Measurements from ENCODE around the gene TMEM44. TPM values are rescaled to one million over a fixed set of nuclear protein-coding genes. Genes with fewer than 3 reads are reported as not detected.

TMEM44 gene, protein sequence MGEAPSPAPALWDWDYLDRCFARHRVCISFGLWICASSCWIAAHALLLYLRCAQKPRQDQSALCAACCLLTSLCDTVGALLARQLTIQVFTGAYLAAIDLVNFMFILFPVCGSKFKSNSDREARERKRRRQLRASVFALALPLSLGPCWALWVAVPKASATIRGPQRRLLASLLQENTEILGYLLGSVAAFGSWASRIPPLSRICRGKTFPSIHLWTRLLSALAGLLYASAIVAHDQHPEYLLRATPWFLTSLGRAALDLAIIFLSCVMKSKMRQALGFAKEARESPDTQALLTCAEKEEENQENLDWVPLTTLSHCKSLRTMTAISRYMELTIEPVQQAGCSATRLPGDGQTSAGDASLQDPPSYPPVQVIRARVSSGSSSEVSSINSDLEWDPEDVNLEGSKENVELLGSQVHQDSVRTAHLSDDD
- 14.1 TPM for total RNA-seq

DNA sequence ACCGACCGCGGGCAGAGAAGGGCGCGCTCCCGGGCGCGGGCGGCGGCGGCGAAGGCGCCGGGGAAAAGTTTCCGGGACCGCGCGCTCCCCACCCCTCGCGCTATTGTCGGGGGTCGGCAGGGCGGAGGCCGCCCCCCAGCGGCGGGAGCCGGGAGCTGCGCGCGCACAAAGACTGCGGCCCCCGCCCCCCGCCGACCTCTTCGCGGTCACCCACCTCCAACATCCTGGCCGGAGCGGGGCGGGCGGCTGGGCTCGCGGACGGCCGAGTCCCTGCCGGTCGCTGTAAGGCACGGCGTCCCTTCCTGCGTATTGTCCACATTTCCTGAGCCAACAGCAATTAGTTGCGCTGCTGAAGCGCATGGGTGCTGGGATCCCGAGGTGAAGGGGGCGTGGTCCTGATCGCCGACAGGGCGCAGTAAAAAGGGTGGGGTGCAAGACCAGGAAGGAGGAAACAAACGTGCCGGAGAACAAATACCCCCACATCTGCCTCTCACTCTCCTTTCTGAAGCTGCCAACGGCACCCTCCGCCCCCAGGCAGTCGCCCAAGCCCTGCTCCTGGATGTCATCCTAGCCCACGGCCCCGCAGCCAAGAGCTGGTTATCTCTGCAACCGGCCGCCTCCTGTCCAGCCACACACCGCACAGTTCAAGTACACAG, at the start of gene TMEM44:
Gene TMEM44, minus strand, starts transcription at position 71 of the 656 bp plus-strand sequence. CDS start 204 bp downstream, outside the sequence.
- Histone ChIP-seq H3K9me3 (ENCODE audit: control insufficient read depth in 3 of 3, low read length in 3 of 3) (no peaks in the 10 kb centered on the region), H3K4me1 (ENCODE audit: control insufficient read depth in 3 of 3, insufficient read depth in 3 of 3, low read length in 3 of 3) (peaks cover 3 to 11% (median 6%) of the 10 kb centered on the region in 3 donors), H3K4me3 (ENCODE audit: low read length in 3 of 3) (peak within 1 kb of the TSS; percentile 81 to 83 (median 81)), H3K9ac (ENCODE audit: low read depth in 1 of 3, low read length in 3 of 3) (peak within 1 kb of the TSS; percentile 59 to 70 (median 70)), H3K27me3 (ENCODE audit: control insufficient read depth in 3 of 3, insufficient read depth in 3 of 3, low read length in 3 of 3) (no peaks in the 10 kb centered on the region), H3K36me3 (ENCODE audit: control insufficient read depth in 3 of 3, insufficient read depth in 3 of 3, low read length in 3 of 3) (peaks cover 0 to 4% (median 1%) of the 10 kb centered on the region in 3 donors), H3K27ac (ENCODE audit: low read depth, low read length) (peak within 1 kb of the TSS; percentile 44)

DNA sequence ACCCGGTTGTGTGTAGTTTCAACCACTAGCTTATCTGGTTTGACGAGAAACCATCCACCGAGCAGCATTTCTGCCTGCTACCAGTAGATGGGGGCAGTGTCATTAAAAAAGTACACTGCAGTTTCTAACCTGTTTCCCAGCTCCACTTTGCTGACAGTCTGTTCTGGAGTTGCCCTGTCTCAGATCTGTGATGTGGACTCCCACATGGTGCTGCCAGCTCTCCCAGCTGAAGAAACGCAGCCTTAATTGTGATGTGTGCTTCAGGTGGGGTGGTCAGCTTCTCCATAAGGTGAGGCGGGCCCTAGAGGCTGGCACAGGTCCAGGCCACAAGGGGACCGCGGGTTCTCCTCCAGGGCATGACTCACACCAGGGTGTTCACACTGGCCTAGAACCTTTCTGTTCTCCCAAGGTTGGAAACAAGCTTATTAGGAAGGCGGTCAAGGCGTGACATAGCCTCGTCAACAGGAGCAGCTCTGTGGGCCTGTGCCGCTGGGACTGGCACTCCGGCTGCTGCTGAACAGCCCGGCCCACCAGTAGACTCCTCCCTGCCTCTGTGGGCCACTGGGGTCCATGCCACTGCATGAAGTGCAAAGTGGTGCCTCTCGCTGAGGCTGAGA, 49.6 kb upstream of the TMEM44 start:
- H3K36me3 ChIP-seq (ENCODE audit: control insufficient read depth in 3 of 3, insufficient read depth in 3 of 3, low read length in 3 of 3) = peaks cover 0 to 6% (median 0%) of the 10 kb centered on the region in 3 donors
- no peaks in the 10 kb centered on the region for H3K9me3 ChIP-seq (ENCODE audit: control insufficient read depth in 3 of 3, low read length in 3 of 3)
- H3K9ac ChIP-seq (ENCODE audit: low read depth in 1 of 3, low read length in 3 of 3) = peak overlapping the region in 2 of 3 donors; percentile 3 to 51
- peak overlapping the region in 1 of 3 donors; percentile 32 for H3K4me3 ChIP-seq (ENCODE audit: low read length in 3 of 3)
- no peaks in the 10 kb centered on the region for H3K27me3 ChIP-seq (ENCODE audit: control insufficient read depth in 3 of 3, insufficient read depth in 3 of 3, low read length in 3 of 3)
- H3K4me1 ChIP-seq (ENCODE audit: control insufficient read depth in 3 of 3, insufficient read depth in 3 of 3, low read length in 3 of 3) = peaks cover 30 to 35% (median 31%) of the 10 kb centered on the region in 3 donors
- no peak overlapping the region for H3K27ac ChIP-seq (ENCODE audit: low read depth, low read length)

DNA sequence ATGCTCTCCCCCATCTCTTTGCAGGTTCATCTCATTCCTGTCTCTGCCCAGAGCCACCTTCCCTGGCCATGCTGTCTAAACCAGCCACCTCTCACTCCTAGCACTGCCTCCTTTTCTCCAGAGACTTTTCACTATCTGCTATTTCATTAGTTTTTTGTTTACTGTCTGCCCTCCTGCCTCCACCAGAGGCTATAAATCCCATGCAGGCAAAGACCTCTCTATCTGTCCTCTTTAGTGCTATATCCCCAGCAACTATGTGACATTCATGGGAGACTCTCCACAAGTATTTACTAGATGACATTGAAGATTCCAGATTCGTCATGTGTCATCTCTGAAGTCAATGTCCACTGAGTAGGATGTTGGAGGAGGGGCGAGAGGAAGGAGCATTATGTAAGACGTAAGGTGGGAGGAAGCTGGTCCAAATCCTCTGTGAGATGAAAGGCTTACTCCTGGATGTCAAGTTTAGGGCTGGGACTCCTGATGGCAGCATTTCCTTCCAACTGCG, 49.0 kb upstream of the TMEM44 start:
- peak overlapping the region in 1 of 3 donors; percentile 3 for H3K9ac ChIP-seq (ENCODE audit: low read depth in 1 of 3, low read length in 3 of 3)
- peaks cover 0 to 4% (median 0%) of the 10 kb centered on the region in 3 donors for H3K36me3 ChIP-seq (ENCODE audit: control insufficient read depth in 3 of 3, insufficient read depth in 3 of 3, low read length in 3 of 3)
- H3K27ac ChIP-seq (ENCODE audit: low read depth, low read length) = no peak overlapping the region
- H3K27me3 ChIP-seq (ENCODE audit: control insufficient read depth in 3 of 3, insufficient read depth in 3 of 3, low read length in 3 of 3) = no peaks in the 10 kb centered on the region
- H3K9me3 ChIP-seq (ENCODE audit: control insufficient read depth in 3 of 3, low read length in 3 of 3) = no peaks in the 10 kb centered on the region
- H3K4me3 ChIP-seq (ENCODE audit: low read length in 3 of 3) = peak overlapping the region in 1 of 3 donors; percentile 44
- peaks cover 25 to 29% (median 26%) of the 10 kb centered on the region in 3 donors for H3K4me1 ChIP-seq (ENCODE audit: control insufficient read depth in 3 of 3, insufficient read depth in 3 of 3, low read length in 3 of 3)

DNA sequence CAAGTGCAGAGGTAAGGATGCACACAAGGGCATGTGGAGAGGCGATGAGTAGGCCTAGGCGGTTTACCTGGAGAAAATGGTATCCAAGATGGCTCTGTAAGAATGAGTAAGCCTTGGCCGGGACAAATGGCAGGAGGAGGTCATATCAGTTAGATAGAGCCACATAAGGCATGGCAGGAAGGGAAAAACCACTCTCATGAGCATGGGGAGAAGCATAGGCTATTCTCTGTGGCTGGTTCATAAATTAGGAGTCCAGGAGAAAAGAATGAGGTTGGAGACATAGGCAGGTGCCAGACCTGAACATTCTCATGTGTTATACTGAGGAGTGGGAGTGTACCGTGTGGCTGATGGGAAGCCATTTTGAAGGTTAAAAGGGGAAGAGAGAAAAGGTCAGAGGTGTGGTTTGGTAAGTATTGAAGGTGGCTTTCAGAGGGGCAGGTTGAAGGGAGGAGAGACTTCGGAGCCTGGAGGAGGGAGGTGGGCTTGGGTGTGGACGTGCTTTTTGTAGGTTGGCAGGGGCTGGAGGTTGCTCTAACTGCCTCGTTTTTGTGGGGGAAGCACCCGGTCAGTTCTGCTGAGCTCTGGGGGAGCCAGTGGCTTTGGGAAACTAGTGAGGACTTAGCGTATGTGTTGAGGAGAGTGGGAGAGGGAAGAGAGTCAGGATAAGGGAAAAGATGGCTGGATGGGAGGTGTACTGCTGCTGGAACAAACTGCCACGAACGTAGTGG, 47.8 kb upstream of the TMEM44 start:
- Histone ChIP-seq H3K4me1 (ENCODE audit: control insufficient read depth in 3 of 3, insufficient read depth in 3 of 3, low read length in 3 of 3) (peaks cover 16 to 20% (median 16%) of the 10 kb centered on the region in 3 donors), H3K27ac (ENCODE audit: low read depth, low read length) (no peak overlapping the region), H3K4me3 (ENCODE audit: low read length in 3 of 3) (no peak overlapping the region)

DNA sequence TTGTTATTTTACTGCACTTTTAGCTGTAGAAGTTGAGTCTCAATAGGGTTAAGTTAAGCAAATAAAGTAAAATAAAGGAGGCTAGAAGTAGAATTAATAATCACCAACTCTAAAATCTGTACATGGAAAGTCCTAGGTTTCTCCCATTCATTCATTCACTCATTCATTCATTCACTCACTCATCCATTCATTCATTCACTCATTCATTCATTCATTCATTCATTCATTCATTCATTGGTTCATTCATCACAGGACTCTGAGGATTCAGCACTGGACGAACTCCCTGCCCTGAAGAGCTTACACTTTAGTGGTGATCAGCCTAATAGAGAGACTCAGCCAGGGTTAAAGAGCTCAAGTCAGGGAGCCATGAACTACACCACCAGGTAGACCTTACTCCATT, 43.3 kb upstream of the TMEM44 start:
- Histone ChIP-seq H3K4me1 (ENCODE audit: control insufficient read depth in 3 of 3, insufficient read depth in 3 of 3, low read length in 3 of 3) (peaks cover 5 to 11% (median 5%) of the 10 kb centered on the region in 3 donors), H3K9ac (ENCODE audit: low read depth in 1 of 3, low read length in 3 of 3) (no peak overlapping the region), H3K9me3 (ENCODE audit: control insufficient read depth in 3 of 3, low read length in 3 of 3) (no peaks in the 10 kb centered on the region), H3K36me3 (ENCODE audit: control insufficient read depth in 3 of 3, insufficient read depth in 3 of 3, low read length in 3 of 3) (no peaks in the 10 kb centered on the region), H3K27ac (ENCODE audit: low read depth, low read length) (no peak overlapping the region), H3K4me3 (ENCODE audit: low read length in 3 of 3) (no peak overlapping the region), H3K27me3 (ENCODE audit: control insufficient read depth in 3 of 3, insufficient read depth in 3 of 3, low read length in 3 of 3) (peaks cover 0 to 2% (median 0%) of the 10 kb centered on the region in 3 donors)

More for the DNA sequence above, 47.8 kb upstream of the TMEM44 start:
- H3K9me3 ChIP-seq (ENCODE audit: control insufficient read depth in 3 of 3, low read length in 3 of 3) = no peaks in the 10 kb centered on the region
- H3K27me3 ChIP-seq (ENCODE audit: control insufficient read depth in 3 of 3, insufficient read depth in 3 of 3, low read length in 3 of 3) = no peaks in the 10 kb centered on the region
- no peak overlapping the region for H3K9ac ChIP-seq (ENCODE audit: low read depth in 1 of 3, low read length in 3 of 3)
- no peaks in the 10 kb centered on the region for H3K36me3 ChIP-seq (ENCODE audit: control insufficient read depth in 3 of 3, insufficient read depth in 3 of 3, low read length in 3 of 3)

DNA sequence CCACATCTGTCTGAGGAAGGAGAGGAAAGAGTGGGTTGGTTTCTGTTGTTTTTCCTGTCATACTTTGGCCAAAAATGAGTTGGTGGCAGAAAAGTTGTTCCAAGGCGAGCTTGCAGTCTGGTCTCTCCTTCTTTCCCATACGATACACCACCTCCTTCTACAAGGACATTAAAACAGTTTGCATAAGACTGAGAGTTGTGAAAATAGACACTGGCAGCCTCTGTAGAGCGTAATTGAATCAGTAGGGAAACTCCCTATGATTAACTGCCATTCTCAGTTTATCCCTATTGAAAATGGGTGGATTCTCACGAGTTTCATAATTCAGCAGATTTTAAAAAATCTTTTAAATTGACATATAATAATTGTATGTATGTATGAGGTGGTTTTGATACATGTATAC, 42.5 kb upstream of the TMEM44 start:
- Histone ChIP-seq H3K36me3 (ENCODE audit: control insufficient read depth in 3 of 3, insufficient read depth in 3 of 3, low read length in 3 of 3) (no peaks in the 10 kb centered on the region), H3K9ac (ENCODE audit: low read depth in 1 of 3, low read length in 3 of 3) (no peak overlapping the region), H3K4me1 (ENCODE audit: control insufficient read depth in 3 of 3, insufficient read depth in 3 of 3, low read length in 3 of 3) (peaks cover 13 to 18% (median 13%) of the 10 kb centered on the region in 3 donors), H3K27me3 (ENCODE audit: control insufficient read depth in 3 of 3, insufficient read depth in 3 of 3, low read length in 3 of 3) (peaks cover 0 to 2% (median 0%) of the 10 kb centered on the region in 3 donors), H3K27ac (ENCODE audit: low read depth, low read length) (no peak overlapping the region), H3K9me3 (ENCODE audit: control insufficient read depth in 3 of 3, low read length in 3 of 3) (no peaks in the 10 kb centered on the region), H3K4me3 (ENCODE audit: low read length in 3 of 3) (no peak overlapping the region)

DNA sequence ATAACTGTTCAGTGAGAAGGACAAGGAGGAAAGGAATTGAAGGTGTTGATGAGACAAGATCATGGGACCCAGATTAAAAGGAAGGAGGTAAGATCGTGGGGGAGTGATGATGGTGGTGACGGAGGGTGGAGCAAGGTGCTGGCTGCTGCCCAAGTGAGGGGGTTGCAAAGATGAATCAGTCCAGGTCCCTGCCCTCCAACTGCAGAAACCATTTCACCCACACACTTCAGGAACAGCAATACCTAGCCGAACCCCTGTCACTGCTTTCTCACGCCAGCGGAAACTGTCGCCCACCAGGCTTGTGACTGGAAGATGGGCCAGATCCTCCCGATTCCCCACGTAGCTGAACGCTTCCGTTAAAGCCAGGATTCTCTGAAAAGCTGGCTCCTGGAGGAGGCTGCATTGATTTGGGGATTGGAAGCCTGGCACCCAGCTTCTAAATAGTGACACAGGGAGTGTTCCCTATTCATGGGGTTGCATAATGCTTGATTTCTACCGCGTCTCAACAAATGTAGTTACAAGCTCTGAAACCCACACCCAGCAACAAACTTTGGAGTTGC, 41.9 kb upstream of the TMEM44 start:
- Histone ChIP-seq H3K4me1 (ENCODE audit: control insufficient read depth in 3 of 3, insufficient read depth in 3 of 3, low read length in 3 of 3) (peaks cover 17 to 23% (median 17%) of the 10 kb centered on the region in 3 donors), H3K9ac (ENCODE audit: low read depth in 1 of 3, low read length in 3 of 3) (peak overlapping the region in 1 of 3 donors; percentile 50), H3K36me3 (ENCODE audit: control insufficient read depth in 3 of 3, insufficient read depth in 3 of 3, low read length in 3 of 3) (no peaks in the 10 kb centered on the region), H3K4me3 (ENCODE audit: low read length in 3 of 3) (no peak overlapping the region), H3K27me3 (ENCODE audit: control insufficient read depth in 3 of 3, insufficient read depth in 3 of 3, low read length in 3 of 3) (peaks cover 0 to 2% (median 0%) of the 10 kb centered on the region in 3 donors), H3K9me3 (ENCODE audit: control insufficient read depth in 3 of 3, low read length in 3 of 3) (no peaks in the 10 kb centered on the region), H3K27ac (ENCODE audit: low read depth, low read length) (no peak overlapping the region)

DNA sequence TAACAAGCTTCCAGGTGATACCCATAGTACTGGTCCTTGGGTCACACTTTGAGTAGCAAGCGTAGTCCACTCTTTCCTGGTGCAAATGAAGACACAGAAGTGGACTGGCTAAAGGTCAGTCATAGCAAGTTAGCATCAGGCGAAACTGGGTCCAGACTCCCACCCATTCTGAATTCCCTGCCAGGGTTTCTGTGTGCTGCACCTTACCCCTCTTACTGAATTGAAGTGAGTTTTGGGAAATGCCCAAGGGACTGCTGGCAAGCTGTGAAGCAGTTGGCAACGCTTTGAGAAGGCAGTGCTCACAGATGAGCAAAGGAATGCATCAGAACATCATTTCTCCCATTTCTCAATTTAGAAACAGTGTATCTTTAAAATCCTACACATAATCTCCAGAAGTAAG, 40.5 kb upstream of the TMEM44 start:
- Histone ChIP-seq H3K4me3 (ENCODE audit: low read length in 3 of 3) (no peak overlapping the region), H3K4me1 (ENCODE audit: control insufficient read depth in 3 of 3, insufficient read depth in 3 of 3, low read length in 3 of 3) (peaks cover 17 to 24% (median 17%) of the 10 kb centered on the region in 3 donors), H3K27me3 (ENCODE audit: control insufficient read depth in 3 of 3, insufficient read depth in 3 of 3, low read length in 3 of 3) (peaks cover 0 to 2% (median 0%) of the 10 kb centered on the region in 3 donors), H3K9ac (ENCODE audit: low read depth in 1 of 3, low read length in 3 of 3) (peak overlapping the region in 1 of 3 donors; percentile 10), H3K9me3 (ENCODE audit: control insufficient read depth in 3 of 3, low read length in 3 of 3) (no peaks in the 10 kb centered on the region), H3K36me3 (ENCODE audit: control insufficient read depth in 3 of 3, insufficient read depth in 3 of 3, low read length in 3 of 3) (peaks cover 5 to 10% (median 8%) of the 10 kb centered on the region in 3 donors), H3K27ac (ENCODE audit: low read depth, low read length) (no peak overlapping the region)

DNA sequence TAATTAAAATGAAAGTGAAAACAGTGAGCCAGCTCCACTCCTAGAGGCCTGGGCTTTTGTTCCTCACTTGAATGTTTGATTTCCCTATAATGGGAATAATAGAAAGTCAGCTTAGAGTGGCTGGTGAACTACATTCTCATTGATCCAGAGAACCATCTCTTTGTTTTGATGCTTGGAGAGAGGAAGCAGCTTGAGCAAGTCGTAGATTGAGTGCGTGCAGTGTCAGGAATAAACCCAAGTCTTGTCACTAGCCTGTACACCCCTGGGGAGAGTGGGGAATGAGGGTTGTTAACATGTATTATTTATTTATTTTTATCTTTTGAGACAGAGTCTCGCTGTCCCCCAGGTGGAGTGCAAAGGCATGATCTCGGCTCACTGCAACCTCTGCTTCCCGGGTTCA, 39.7 kb upstream of the TMEM44 start:
- H3K27me3 ChIP-seq (ENCODE audit: control insufficient read depth in 3 of 3, insufficient read depth in 3 of 3, low read length in 3 of 3) = peaks cover 0 to 2% (median 0%) of the 10 kb centered on the region in 3 donors
- peaks cover 5 to 15% (median 8%) of the 10 kb centered on the region in 3 donors for H3K36me3 ChIP-seq (ENCODE audit: control insufficient read depth in 3 of 3, insufficient read depth in 3 of 3, low read length in 3 of 3)
- H3K4me3 ChIP-seq (ENCODE audit: low read length in 3 of 3) = peak overlapping the region; percentile 76 to 96 (median 90)
- H3K9ac ChIP-seq (ENCODE audit: low read depth in 1 of 3, low read length in 3 of 3) = peak overlapping the region; percentile 87 to 93 (median 88)
- peak overlapping the region; percentile 91 for H3K27ac ChIP-seq (ENCODE audit: low read depth, low read length)
- H3K9me3 ChIP-seq (ENCODE audit: control insufficient read depth in 3 of 3, low read length in 3 of 3) = no peaks in the 10 kb centered on the region
- peaks cover 17 to 24% (median 17%) of the 10 kb centered on the region in 3 donors for H3K4me1 ChIP-seq (ENCODE audit: control insufficient read depth in 3 of 3, insufficient read depth in 3 of 3, low read length in 3 of 3)
